ENCODE data around the gene LIPC.

Gene LIPC

GRCh38 chr15:58527573-58528187, 95.9 kb downstream of the LIPC start:
- Histone ChIP-seq H2AFZ (ENCODE audit: low read length, unreplicated experiment) (no peak overlapping the region), H3K36me3 (ENCODE audit: insufficient read depth, low read length) (no peaks in the 10 kb centered on the region), H3K79me2 (ENCODE audit: control insufficient read depth, insufficient read depth, low read length, unreplicated experiment) (no peaks in the 10 kb centered on the region), H3K27ac (ENCODE audit: low read depth, low read length) (no peak overlapping the region), H3K4me1 (ENCODE audit: control insufficient read depth, insufficient read depth, low read length, unreplicated experiment) (no peaks in the 10 kb centered on the region), H3K27me3 (ENCODE audit: insufficient read depth, low read length) (no peaks in the 10 kb centered on the region), H3K4me3 (ENCODE audit: low read depth, low read length) (no peak overlapping the region)

DNA sequence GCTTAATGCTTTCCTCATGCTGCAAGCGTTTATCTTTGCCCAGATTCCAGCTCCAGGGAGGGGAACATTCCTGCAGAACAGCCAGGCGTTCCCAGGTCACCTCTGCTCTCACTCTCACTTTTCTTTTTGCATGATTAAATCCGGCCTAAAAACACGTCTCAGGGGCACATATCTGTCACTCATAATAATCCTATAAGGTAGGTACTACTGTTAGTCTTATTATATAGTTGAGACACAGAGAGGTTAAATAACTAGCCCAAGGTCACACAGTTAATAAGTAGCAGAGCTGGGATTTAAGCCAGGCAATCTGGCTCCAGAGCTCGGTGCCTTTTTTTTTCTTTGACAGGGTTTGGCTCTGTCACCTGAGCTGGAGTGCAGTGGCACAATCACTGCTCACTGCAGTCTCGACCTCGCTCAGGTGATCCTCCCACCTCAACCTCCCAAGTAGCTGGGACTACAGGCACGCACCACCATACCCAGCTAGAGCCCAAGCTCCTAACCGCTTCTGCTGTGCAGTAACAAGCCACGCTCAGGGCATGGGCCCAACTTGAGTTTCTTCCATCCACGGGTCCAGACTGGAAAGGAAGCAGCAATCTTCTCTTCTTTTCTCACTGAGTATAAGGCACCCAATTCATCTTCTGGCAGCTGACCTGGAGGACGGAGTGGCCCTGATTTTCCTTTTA, 96.5 kb downstream of the LIPC start:
- no peak overlapping the region for H3K4me3 ChIP-seq (ENCODE audit: low read depth, low read length)
- H3K27me3 ChIP-seq (ENCODE audit: insufficient read depth, low read length): no peaks in the 10 kb centered on the region
- no peak overlapping the region for H3K27ac ChIP-seq (ENCODE audit: low read depth, low read length)
- H3K79me2 ChIP-seq (ENCODE audit: control insufficient read depth, insufficient read depth, low read length, unreplicated experiment): no peaks in the 10 kb centered on the region
- H3K36me3 ChIP-seq (ENCODE audit: insufficient read depth, low read length): no peaks in the 10 kb centered on the region
- no peaks in the 10 kb centered on the region for H3K4me1 ChIP-seq (ENCODE audit: control insufficient read depth, insufficient read depth, low read length, unreplicated experiment)
- H2AFZ ChIP-seq (ENCODE audit: low read length, unreplicated experiment): no peak overlapping the region

GRCh38 chr15:58529041-58529440, 97.2 kb downstream of the LIPC start:
- no peaks in the 10 kb centered on the region for H3K79me2 ChIP-seq (ENCODE audit: control insufficient read depth, insufficient read depth, low read length, unreplicated experiment)
- H3K4me1 ChIP-seq (ENCODE audit: control insufficient read depth, insufficient read depth, low read length, unreplicated experiment): no peaks in the 10 kb centered on the region
- no peaks in the 10 kb centered on the region for H3K27me3 ChIP-seq (ENCODE audit: insufficient read depth, low read length)
- H3K4me3 ChIP-seq (ENCODE audit: low read depth, low read length): no peak overlapping the region
- H2AFZ ChIP-seq (ENCODE audit: low read length, unreplicated experiment): no peak overlapping the region
- no peak overlapping the region for H3K27ac ChIP-seq (ENCODE audit: low read depth, low read length)
- no peaks in the 10 kb centered on the region for H3K36me3 ChIP-seq (ENCODE audit: insufficient read depth, low read length)

DNA sequence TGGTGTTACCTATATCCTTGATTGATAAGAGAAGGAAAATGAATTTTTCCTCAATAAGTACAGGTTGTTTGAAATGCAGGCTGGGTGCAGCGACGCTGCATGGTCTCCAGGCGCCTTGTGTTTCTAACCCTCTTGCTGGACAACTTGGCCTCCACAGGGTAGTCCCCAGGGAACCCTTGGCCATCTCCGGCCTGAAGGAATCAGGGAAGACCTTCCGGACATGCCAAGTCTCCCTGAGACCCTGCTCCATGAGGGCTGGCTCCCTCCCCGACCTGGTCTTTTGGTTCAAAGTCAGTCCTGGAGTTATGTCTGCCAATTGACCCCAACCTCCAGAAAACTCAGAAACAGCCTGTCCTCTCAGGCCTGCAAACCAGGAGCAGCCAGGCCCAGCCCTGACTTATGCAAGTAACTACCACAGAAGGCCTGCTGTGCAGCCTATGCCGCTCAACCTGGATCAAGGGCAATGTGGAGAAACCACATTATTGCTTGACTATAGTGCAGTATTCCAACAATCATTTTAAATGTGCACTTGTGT, 98.3 kb downstream of the LIPC start:
- Histone ChIP-seq H3K27ac (ENCODE audit: low read depth, low read length) (no peak overlapping the region), H3K4me3 (ENCODE audit: low read depth, low read length) (no peak overlapping the region), H3K4me1 (ENCODE audit: control insufficient read depth, insufficient read depth, low read length, unreplicated experiment) (no peaks in the 10 kb centered on the region), H3K79me2 (ENCODE audit: control insufficient read depth, insufficient read depth, low read length, unreplicated experiment) (no peaks in the 10 kb centered on the region), H3K36me3 (ENCODE audit: insufficient read depth, low read length) (no peaks in the 10 kb centered on the region), H2AFZ (ENCODE audit: low read length, unreplicated experiment) (no peak overlapping the region), H3K27me3 (ENCODE audit: insufficient read depth, low read length) (no peaks in the 10 kb centered on the region)

GRCh38 chr15:58532126-58532525, 100.3 kb downstream of the LIPC start:
- no peaks in the 10 kb centered on the region for H3K36me3 ChIP-seq (ENCODE audit: insufficient read depth, low read length)
- no peaks in the 10 kb centered on the region for H3K27me3 ChIP-seq (ENCODE audit: insufficient read depth, low read length)
- no peaks in the 10 kb centered on the region for H3K79me2 ChIP-seq (ENCODE audit: control insufficient read depth, insufficient read depth, low read length, unreplicated experiment)
- H3K4me1 ChIP-seq (ENCODE audit: control insufficient read depth, insufficient read depth, low read length, unreplicated experiment): no peaks in the 10 kb centered on the region
- no peak overlapping the region for H2AFZ ChIP-seq (ENCODE audit: low read length, unreplicated experiment)
- H3K27ac ChIP-seq (ENCODE audit: low read depth, low read length): no peak overlapping the region
- no peak overlapping the region for H3K4me3 ChIP-seq (ENCODE audit: low read depth, low read length)

DNA sequence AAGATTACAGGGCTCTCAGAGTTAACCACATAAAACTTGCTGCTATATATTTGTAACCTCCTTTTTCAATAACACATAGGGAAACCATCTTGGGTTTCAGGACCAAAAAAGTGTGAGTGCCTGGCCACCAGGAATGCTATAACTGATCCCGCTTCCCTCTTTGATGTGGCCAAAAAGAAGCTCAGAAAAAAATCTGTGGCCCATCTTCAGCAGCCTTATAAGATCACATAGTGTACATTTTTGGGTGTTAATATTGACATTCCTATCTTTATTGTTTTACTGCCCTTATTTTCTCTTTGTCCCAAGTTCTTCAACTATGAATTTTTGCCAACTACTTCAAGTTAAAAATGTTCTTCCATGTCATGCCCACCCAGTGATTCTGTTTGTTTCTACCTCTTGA, 102.8 kb downstream of the LIPC start:
- H3K4me3 ChIP-seq (ENCODE audit: low read depth, low read length): no peak overlapping the region
- no peaks in the 10 kb centered on the region for H3K4me1 ChIP-seq (ENCODE audit: control insufficient read depth, insufficient read depth, low read length, unreplicated experiment)
- H2AFZ ChIP-seq (ENCODE audit: low read length, unreplicated experiment): no peak overlapping the region
- H3K36me3 ChIP-seq (ENCODE audit: insufficient read depth, low read length): no peaks in the 10 kb centered on the region
- no peak overlapping the region for H3K27ac ChIP-seq (ENCODE audit: low read depth, low read length)
- H3K27me3 ChIP-seq (ENCODE audit: insufficient read depth, low read length): no peaks in the 10 kb centered on the region
- H3K79me2 ChIP-seq (ENCODE audit: control insufficient read depth, insufficient read depth, low read length, unreplicated experiment): no peaks in the 10 kb centered on the region

GRCh38 chr15:58535337-58535736, 103.5 kb downstream of the LIPC start:
- no peaks in the 10 kb centered on the region for H3K79me2 ChIP-seq (ENCODE audit: control insufficient read depth, insufficient read depth, low read length, unreplicated experiment)
- no peak overlapping the region for H3K4me3 ChIP-seq (ENCODE audit: low read depth, low read length)
- H2AFZ ChIP-seq (ENCODE audit: low read length, unreplicated experiment): no peak overlapping the region
- no peak overlapping the region for H3K27ac ChIP-seq (ENCODE audit: low read depth, low read length)
- no peaks in the 10 kb centered on the region for H3K36me3 ChIP-seq (ENCODE audit: insufficient read depth, low read length)
- H3K27me3 ChIP-seq (ENCODE audit: insufficient read depth, low read length): no peaks in the 10 kb centered on the region
- H3K4me1 ChIP-seq (ENCODE audit: control insufficient read depth, insufficient read depth, low read length, unreplicated experiment): no peaks in the 10 kb centered on the region

GRCh38 chr15:58535894-58536293, 104.1 kb downstream of the LIPC start:
- Histone ChIP-seq H3K27me3 (ENCODE audit: insufficient read depth, low read length) (no peaks in the 10 kb centered on the region), H2AFZ (ENCODE audit: low read length, unreplicated experiment) (no peak overlapping the region), H3K4me1 (ENCODE audit: control insufficient read depth, insufficient read depth, low read length, unreplicated experiment) (no peaks in the 10 kb centered on the region), H3K36me3 (ENCODE audit: insufficient read depth, low read length) (no peaks in the 10 kb centered on the region), H3K79me2 (ENCODE audit: control insufficient read depth, insufficient read depth, low read length, unreplicated experiment) (no peaks in the 10 kb centered on the region), H3K4me3 (ENCODE audit: low read depth, low read length) (no peak overlapping the region), H3K27ac (ENCODE audit: low read depth, low read length) (no peak overlapping the region)

DNA sequence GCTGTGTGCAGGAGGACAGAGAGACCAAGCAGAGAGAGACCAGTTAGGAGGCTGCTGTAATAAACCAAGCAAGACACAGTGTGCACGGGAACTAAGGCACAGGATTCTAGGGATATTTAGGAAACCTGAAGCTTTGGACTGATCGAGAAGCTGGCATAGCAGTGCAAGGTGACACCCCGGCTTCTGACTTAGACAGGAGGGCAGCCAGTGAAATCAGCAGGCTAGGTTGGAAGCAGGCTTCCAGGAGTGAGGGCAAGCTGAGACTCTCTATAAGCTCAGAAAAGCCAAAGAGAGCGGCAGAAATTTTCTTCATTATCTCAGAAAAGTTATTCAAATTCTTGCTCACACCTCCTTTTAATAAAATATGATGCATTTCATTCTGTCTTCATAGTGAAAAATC, 104.6 kb downstream of the LIPC start:
- no peaks in the 10 kb centered on the region for H3K4me1 ChIP-seq (ENCODE audit: control insufficient read depth, insufficient read depth, low read length, unreplicated experiment)
- no peak overlapping the region for H3K4me3 ChIP-seq (ENCODE audit: low read depth, low read length)
- H3K27me3 ChIP-seq (ENCODE audit: insufficient read depth, low read length): no peaks in the 10 kb centered on the region
- H3K79me2 ChIP-seq (ENCODE audit: control insufficient read depth, insufficient read depth, low read length, unreplicated experiment): no peaks in the 10 kb centered on the region
- H3K27ac ChIP-seq (ENCODE audit: low read depth, low read length): no peak overlapping the region
- H2AFZ ChIP-seq (ENCODE audit: low read length, unreplicated experiment): no peak overlapping the region
- no peaks in the 10 kb centered on the region for H3K36me3 ChIP-seq (ENCODE audit: insufficient read depth, low read length)

DNA sequence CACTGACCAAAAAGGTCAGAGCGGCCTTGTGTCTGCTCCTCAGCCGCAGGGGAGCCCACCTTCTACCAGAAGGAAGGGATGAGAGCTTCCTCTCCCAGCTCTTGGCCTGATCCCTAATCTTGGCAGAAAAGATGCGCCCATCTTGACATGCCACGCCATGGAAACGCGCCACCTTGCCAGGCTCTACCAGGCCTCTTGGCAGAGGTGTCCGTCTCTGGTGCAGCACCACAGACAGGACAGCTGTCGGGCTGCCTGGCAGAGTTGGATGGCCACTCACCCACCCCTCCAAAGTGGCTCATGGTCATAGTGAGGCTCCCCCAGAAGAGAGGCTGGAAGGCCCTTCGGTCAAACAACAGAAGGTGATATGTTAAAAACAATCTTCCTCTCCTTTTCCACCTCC, 105.2 kb downstream of the LIPC start:
- H3K27me3 ChIP-seq (ENCODE audit: insufficient read depth, low read length): no peaks in the 10 kb centered on the region
- H3K27ac ChIP-seq (ENCODE audit: low read depth, low read length): no peak overlapping the region
- H3K79me2 ChIP-seq (ENCODE audit: control insufficient read depth, insufficient read depth, low read length, unreplicated experiment): no peaks in the 10 kb centered on the region
- H3K4me1 ChIP-seq (ENCODE audit: control insufficient read depth, insufficient read depth, low read length, unreplicated experiment): no peaks in the 10 kb centered on the region
- no peak overlapping the region for H3K4me3 ChIP-seq (ENCODE audit: low read depth, low read length)
- H3K36me3 ChIP-seq (ENCODE audit: insufficient read depth, low read length): no peaks in the 10 kb centered on the region
- no peak overlapping the region for H2AFZ ChIP-seq (ENCODE audit: low read length, unreplicated experiment)

- H3K4me3 ChIP-seq (ENCODE audit: low read depth, low read length): no peak overlapping the region
- no peaks in the 10 kb centered on the region for H3K79me2 ChIP-seq (ENCODE audit: control insufficient read depth, insufficient read depth, low read length, unreplicated experiment)
- no peak overlapping the region for H2AFZ ChIP-seq (ENCODE audit: low read length, unreplicated experiment)
- H3K36me3 ChIP-seq (ENCODE audit: insufficient read depth, low read length): no peaks in the 10 kb centered on the region
- H3K4me1 ChIP-seq (ENCODE audit: control insufficient read depth, insufficient read depth, low read length, unreplicated experiment): no peaks in the 10 kb centered on the region
- no peak overlapping the region for H3K27ac ChIP-seq (ENCODE audit: low read depth, low read length)
- no peaks in the 10 kb centered on the region for H3K27me3 ChIP-seq (ENCODE audit: insufficient read depth, low read length)
Observed at GRCh38 chr15:58538225-58538727, 106.5 kb downstream of the LIPC start.

All from ACC112 (cell line).